K562 (cell line): ENCODE measurements around the gene WWOX. TPM values are rescaled to one million over a fixed set of nuclear protein-coding genes. Genes with fewer than 3 reads are reported as not detected.

Experiments
- ATAC-seq: fragments of 200-7000 bp; cut with Tn5 transposase; 3 replicates; pipeline ENCODE4 v1.9.1; 2020; ENCODE audit warnings: moderate library complexity
- BruUV-seq: library from RNA; stranded (reverse); fragments of 400-500 nt; replicated peaks from 2 replicates; lab custom pipeline; 2021; lab: Mats Ljungman, UMichigan
- CTCF ChIA-PET: fragments of 300-600 bp; formaldehyde crosslinking; extraction: SDS; loops from one replicate; lab custom pipeline; 2021; ENCODE audit warnings: low intra/inter-chr PET ratio; lab: Yijun Ruan, JAX
- POLR2A ChIA-PET: fragments of 300-600, 350-650 bp; sonication (Branson Sonifier 250); formaldehyde crosslinking; extraction: SDS; loops from one replicate; lab custom pipeline; 2021; ENCODE audit warnings: antibody characterized with exemption, inconsistent platforms; lab: Yijun Ruan, JAX
- DNase-seq, 4 experiments: peaks; one replicate each; pipeline versions ENCODE4 v3.0.0 to v3.0.0-alpha.2; 2011 to 2018; ENCODE audit warnings: low spot score in 3 of 4, mixed read lengths in 3 of 4; ENCODE audit errors: extremely low read depth in 1 of 4
- FAIRE-seq: peaks from 2 replicates; lab custom pipeline; 2011; peaks lifted over from hg19 to GRCh38; lab: Jason Lieb, UNC
- H2AFZ ChIP-seq: 2 replicates; pipeline ENCODE4 v1.6.0; 2011; ENCODE audit warnings: low read depth, low read length, control low read depth, inconsistent platforms
- H3K27ac ChIP-seq: fragments of 200-600 bp; 3 replicates; pipeline ENCODE4 v1.8.0; 2011; ENCODE audit warnings: low read depth, mild to moderate bottlenecking, control low read depth, inconsistent platforms, low read length, moderate library complexity, mixed read lengths; ENCODE audit errors: extremely low read depth
- H3K27me3 ChIP-seq, 2 experiments: fragments of 300-600 bp in 1 of 2; 2 replicates in 1 of 2; 3 replicates in 1 of 2; pipeline versions ENCODE4 v1.6.0 to v1.8.0; 2011; ENCODE audit warnings: inconsistent platforms in 2 of 2, low read length in 2 of 2, mild to moderate bottlenecking in 1 of 2, mixed read lengths in 1 of 2, moderate library complexity in 1 of 2; ENCODE audit not compliant: control insufficient read depth in 2 of 2, insufficient read depth in 2 of 2
- H3K36me3 ChIP-seq: fragments of 300-600 bp; 3 replicates; pipeline ENCODE4 v1.8.0; 2011; ENCODE audit warnings: mild to moderate bottlenecking, low read length, inconsistent platforms; ENCODE audit not compliant: control insufficient read depth, insufficient read depth
- H3K4me1 ChIP-seq, 2 experiments: fragments of 200-600 bp in 1 of 2; replicated peaks in 1 of 2; 2 replicates in 1 of 2; 3 replicates in 1 of 2; pipeline versions ENCODE4 v1.5.1 to v1.8.0; 2011; ENCODE audit warnings: inconsistent platforms in 2 of 2, low read length in 2 of 2, mild to moderate bottlenecking in 1 of 2, mixed read lengths in 1 of 2, moderate library complexity in 1 of 2; ENCODE audit not compliant: control insufficient read depth in 2 of 2, insufficient read depth in 2 of 2
- H3K4me2 ChIP-seq: 2 replicates; pipeline ENCODE4 v1.6.1; 2011; ENCODE audit warnings: low read length, control low read depth, inconsistent platforms, mixed read lengths; ENCODE audit not compliant: insufficient read depth
- H3K4me3 ChIP-seq: fragments of 200-600 bp; sonication (generic), shearing (Covaris generic); 2 replicates; pipeline ENCODE4 v1.5.1; 2016; ENCODE audit warnings: control low read depth, inconsistent platforms
- H3K79me2 ChIP-seq: fragments of 200-600 bp; 3 replicates; pipeline ENCODE4 v1.8.0; 2011; ENCODE audit warnings: low read length, inconsistent platforms; ENCODE audit not compliant: control insufficient read depth, insufficient read depth
- H3K9ac ChIP-seq, 2 experiments: 2 replicates each; pipeline versions ENCODE4 v1.6.0 to v1.6.1; 2011; ENCODE audit warnings: low read depth in 2 of 2, low read length in 2 of 2, control low read depth in 1 of 2, inconsistent platforms in 1 of 2, mild to moderate bottlenecking in 1 of 2, mixed read lengths in 1 of 2; ENCODE audit not compliant: insufficient read depth in 1 of 2
- H3K9me1 ChIP-seq: one replicate; pipeline ENCODE4 v1.6.0; 2011; ENCODE audit warnings: inconsistent platforms, mild to moderate bottlenecking, low read length, moderate library complexity; ENCODE audit not compliant: control insufficient read depth, insufficient read depth
- H3K9me3 ChIP-seq: replicated peaks from 2 replicates; pipeline ENCODE4 v1.5.1; 2011; ENCODE audit warnings: low read depth, low read length, inconsistent platforms; ENCODE audit not compliant: control insufficient read depth, insufficient read depth
- H4K20me1 ChIP-seq: replicated peaks from 2 replicates; pipeline ENCODE4 v1.6.1; 2011; ENCODE audit warnings: low read length, inconsistent platforms, mixed read lengths; ENCODE audit not compliant: control insufficient read depth, insufficient read depth
- C11orf30 ChIP-seq: fragments of 450-650 bp; IDR thresholded peaks from 2 replicates; pipeline ENCODE4 v1.6.1; 2016; ENCODE audit warnings: low read depth, mild to moderate bottlenecking
- CREB5 ChIP-seq: fragments of 250-450 bp; sonication (Bioruptor Pico); IDR thresholded peaks from 2 replicates; pipeline ENCODE4 v1.5.0; 2020; ENCODE audit warnings: mild to moderate bottlenecking
- CREM ChIP-seq: IDR thresholded peaks from 2 replicates; pipeline ENCODE4 v1.6.1; 2014; ENCODE audit warnings: antibody characterized with exemption, low read depth
- DDX20 ChIP-seq: fragments of 450-650 bp; IDR thresholded peaks from 2 replicates; pipeline ENCODE4 v1.6.1; 2016; ENCODE audit warnings: missing genetic modification characterization, low read depth, mild to moderate bottlenecking, missing compliant biosample characterization, moderate library complexity
- ELK3 ChIP-seq: fragments of 450-650 bp; formaldehyde crosslinking; IDR thresholded peaks from 2 replicates; pipeline ENCODE4 v1.4.0; 2020; ENCODE audit warnings: mild to moderate bottlenecking
- EP300 ChIP-seq: IDR thresholded peaks from 2 replicates; pipeline ENCODE4 v1.6.1; 2012; ENCODE audit warnings: low read length, improper control_type of control experiment
- HMGN3 ChIP-seq: IDR thresholded peaks from 2 replicates; pipeline ENCODE4 v1.6.1; 2011; ENCODE audit warnings: borderline replicate concordance, low read depth, mild to moderate bottlenecking, mixed read lengths, low read length; ENCODE audit not compliant: insufficient read length; ENCODE audit errors: extremely low read depth
- HMGXB4 ChIP-seq: sonication (generic); formaldehyde crosslinking; IDR thresholded peaks from 2 replicates; pipeline ENCODE4 v1.8.1; 2023; ENCODE audit warnings: mild to moderate bottlenecking, missing genetic modification reagents
- KAT7 ChIP-seq: sonication (generic); formaldehyde crosslinking; IDR thresholded peaks from 2 replicates; pipeline ENCODE4 v1.8.0; 2022; ENCODE audit warnings: missing genetic modification reagents, mild to moderate bottlenecking, borderline replicate concordance
- MECOM ChIP-seq: fragments of 250-450 bp; sonication (Bioruptor Pico); IDR thresholded peaks from 2 replicates; pipeline ENCODE4 v1.8.0; 2022; ENCODE audit warnings: inconsistent platforms
- PTBP1 ChIP-seq: fragments of 200-400 bp; formaldehyde crosslinking; IDR thresholded peaks from 2 replicates; pipeline ENCODE4 v1.6.1; 2017; ENCODE audit warnings: low read depth, low read length
- RBM22 ChIP-seq: fragments of 200-400 bp; formaldehyde crosslinking; IDR thresholded peaks from 2 replicates; pipeline ENCODE4 v1.6.1; 2018; ENCODE audit warnings: low read length, low read depth; ENCODE audit not compliant: poor library complexity, severe bottlenecking
- RFX7 ChIP-seq: fragments of 250-450 bp; sonication (Bioruptor Pico); IDR thresholded peaks from 2 replicates; pipeline ENCODE4 v1.5.1; 2021; ENCODE audit warnings: mild to moderate bottlenecking
- SAFB ChIP-seq: fragments of 200-400 bp; formaldehyde crosslinking; IDR thresholded peaks from 2 replicates; pipeline ENCODE4 v1.6.1; 2017; ENCODE audit warnings: low read depth, low read length, borderline replicate concordance
- TBP ChIP-seq: optimal IDR thresholded peaks from 2 replicates; pipeline ENCODE3; 2011; ENCODE audit warnings: low read depth, low read length, improper control_type of control experiment
- XRCC5 ChIP-seq: fragments of 200-400 bp; formaldehyde crosslinking; IDR thresholded peaks from 2 replicates; pipeline ENCODE4 v1.6.1; 2017; ENCODE audit warnings: low read depth, mild to moderate bottlenecking, low read length
- ZNF217 ChIP-seq: sonication (generic); formaldehyde crosslinking; IDR thresholded peaks from 2 replicates; pipeline ENCODE4 v1.8.0; 2022; ENCODE audit warnings: mild to moderate bottlenecking, missing genetic modification reagents
- ZNF263 ChIP-seq: sonication (generic); formaldehyde crosslinking; IDR thresholded peaks from 2 replicates; pipeline ENCODE4 v1.8.0; 2022; ENCODE audit warnings: mild to moderate bottlenecking, missing genetic modification reagents, borderline replicate concordance
- whole genome bisulfite sequencing: fragments of 100-300 bp; shearing (Covaris generic); methylation state at CpG from one replicate; pipeline ENCODE4 v1.1.6; 2016; ENCODE audit warnings: low coverage, mixed read lengths; ENCODE audit not compliant: insufficient coverage; ENCODE audit errors: missing lambda C conversion rate; 5-methylcytosine and 5-hydroxymethylcytosine counted together
- in situ Hi-C: fragments of 300-500 bp; cut with MboI; formaldehyde crosslinking; loops from 4 replicates; pipeline ENCODE4 v1.15.0; 2018; ENCODE audit warnings: inconsistent platforms, mixed read lengths
- intact Hi-C: fragments of 100-400 bp; cut with micrococcal nuclease; formaldehyde crosslinking; loops from 2 replicates; pipeline ENCODE4 v1.14.2; 2022
- polyA plus RNA-seq, 8 experiments: library from polyadenylated mRNA; depleted of rRNA in 4 of 8; stranded (reverse) in 5 of 8; unstranded in 3 of 8; fragments of >200 nt; fragmentation: Nextera tagmentation in 2 of 8; fragmentation: Illumina TruSeq in 1 of 8; extraction: Ambion mirVana in 2 of 8; extraction: Trizol in 1 of 8; gene quantifications; 2 replicates each; pipeline versions ENCODE4 v1.2.1 to v1.2.3, GENCODE V29; 2011 to 2014; ENCODE audit warnings: inconsistent platforms in 1 of 8, missing spikeins in 1 of 8
- total RNA-seq, 7 experiments: library from RNA; depleted of rRNA in 6 of 7; stranded (reverse); fragments of >200 nt in 6 of 7; fragmentation: Illumina TruSeq in 2 of 7; extraction: Trizol in 2 of 7; gene quantifications; 2 replicates each; pipeline versions ENCODE4 v1.2.1 to v1.2.3, GENCODE V29; 2011 to 2021; ENCODE audit warnings: low replicate concordance in 1 of 7

The WWOX gene
- total and polyA plus RNA-seq, 9 of the 15 experiments (the other 6 are each of a cell fraction or from before 2014, with no cell fraction given), result 1.6 to 22.7 (median 8.1) TPM

- Histone ChIP-seq H2AFZ (no peak overlapping the region), H3K9ac (no peak overlapping the region), H3K79me2 (no peaks in the 10 kb centered on the region), H3K27ac (no peak overlapping the region), H3K9me1 (no peaks in the 10 kb centered on the region), H3K4me2 (no peak overlapping the region), H3K9me3 (no peaks in the 10 kb centered on the region), H3K4me3 (no peak overlapping the region), H3K27me3 (peaks cover 14 to 23% of the 10 kb centered on the region in 2 experiments; a peak in 4 of 5 replicates), H4K20me1 (no peaks in the 10 kb centered on the region; the same call in 1 of the 2 replicates), H3K36me3 (no peaks in the 10 kb centered on the region), H3K4me1 (no peaks in the 10 kb centered on the region)
- TF ChIP-seq ELK3 (CRISPR knock-in tag) (no peak), PTBP1 (no peak), TBP (no peak), HMGN3 (no peak), ZNF263 (no peak), RFX7 (CRISPR knock-in tag) (no peak), DDX20 (no peak), ZNF217 (CRISPR knock-in tag) (no peak), C11orf30 (no peak), KAT7 (CRISPR knock-in tag) (no peak), CREB5 (CRISPR knock-in tag) (no peak), MECOM (CRISPR knock-in tag) (no peak), HMGXB4 (CRISPR knock-in tag) (no peak), CREM (no peak), RBM22 (no peak), SAFB (no peak), XRCC5 (no peak), EP300 (no peak)
- CTCF ChIA-PET, result no interaction called here
- WGBS, result 4% methylated on average over 12 of the region's 13 CpGs
- DNase-seq (no peak), FAIRE-seq (no peak), ATAC-seq (no peak)
- POLR2A ChIA-PET, result interaction anchor here (0.6 kb wide), 1 partner anchor 18 kb away, joined by 3 read pairs; no protein-coding TSS in a partner anchor
- no TSS peak for BruUV-seq
- intact Hi-C loops (no loop called here), in situ Hi-C loops (no loop called here)
Observed at GRCh38 chr16:79018650-79019429, 919.4 kb downstream of the WWOX start.
